ENCODE data around the gene FIS1.
"Not testable (repeated sequence)": the region's sequence is repeated elsewhere in the genome, so short reads cannot be mapped to it uniquely, and the experiment has no call there.

The FIS1 gene

GRCh38 chr7:101244375-101245146, at the start of gene FIS1:
Gene FIS1 (minus strand): TSS chr7:101245081. CDS start chr7:101245004, 77 bp downstream.
- peak; percentile 93 to 95 for DNase-seq

DNA sequence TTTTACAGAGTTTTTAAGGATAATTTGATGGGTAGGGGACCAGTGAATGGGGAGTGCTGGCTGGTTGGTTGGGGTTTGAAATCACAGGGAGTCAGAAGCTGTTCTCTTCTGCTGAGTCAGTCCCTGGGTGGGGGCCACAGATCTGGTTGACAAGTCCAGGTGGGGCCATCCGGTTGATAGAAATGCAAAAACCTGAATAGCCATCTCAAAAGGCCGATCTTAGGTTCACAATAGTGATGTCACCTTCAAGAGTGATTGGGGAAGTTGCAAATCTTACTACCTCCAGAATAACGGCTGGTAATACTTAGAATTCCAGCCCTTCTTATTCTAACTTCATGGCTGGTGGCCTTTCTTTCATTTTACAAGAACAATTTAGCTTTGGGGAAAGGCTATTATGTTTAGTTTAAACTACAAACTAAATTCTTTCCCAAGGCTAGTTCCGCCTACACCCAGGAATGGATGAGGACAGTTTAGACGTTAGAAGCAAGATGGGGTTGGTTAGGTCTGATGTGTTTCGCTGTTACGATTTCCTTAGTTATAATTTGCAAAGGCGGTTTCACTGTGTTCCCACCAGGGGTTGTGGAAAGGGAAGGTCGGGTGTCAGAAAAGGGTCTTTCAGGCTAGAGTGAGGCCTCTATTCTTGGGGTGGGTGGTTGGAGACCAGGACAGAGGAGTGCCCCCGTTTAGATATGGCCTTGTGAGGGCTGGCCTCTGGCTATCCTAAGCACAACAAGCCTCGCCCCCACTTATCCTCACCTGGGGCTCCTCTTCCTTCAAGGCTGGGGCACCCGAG, 49.4 kb upstream of the FIS1 start:
- no peak for DNase-seq

- DNase-seq, result not testable (repeated sequence)
Measured at GRCh38 chr7:101293069-101294021, 48.5 kb upstream of the FIS1 start.

- not testable (repeated sequence) for DNase-seq
Measured at GRCh38 chr7:101292566-101292965, 47.7 kb upstream of the FIS1 start.

DNA sequence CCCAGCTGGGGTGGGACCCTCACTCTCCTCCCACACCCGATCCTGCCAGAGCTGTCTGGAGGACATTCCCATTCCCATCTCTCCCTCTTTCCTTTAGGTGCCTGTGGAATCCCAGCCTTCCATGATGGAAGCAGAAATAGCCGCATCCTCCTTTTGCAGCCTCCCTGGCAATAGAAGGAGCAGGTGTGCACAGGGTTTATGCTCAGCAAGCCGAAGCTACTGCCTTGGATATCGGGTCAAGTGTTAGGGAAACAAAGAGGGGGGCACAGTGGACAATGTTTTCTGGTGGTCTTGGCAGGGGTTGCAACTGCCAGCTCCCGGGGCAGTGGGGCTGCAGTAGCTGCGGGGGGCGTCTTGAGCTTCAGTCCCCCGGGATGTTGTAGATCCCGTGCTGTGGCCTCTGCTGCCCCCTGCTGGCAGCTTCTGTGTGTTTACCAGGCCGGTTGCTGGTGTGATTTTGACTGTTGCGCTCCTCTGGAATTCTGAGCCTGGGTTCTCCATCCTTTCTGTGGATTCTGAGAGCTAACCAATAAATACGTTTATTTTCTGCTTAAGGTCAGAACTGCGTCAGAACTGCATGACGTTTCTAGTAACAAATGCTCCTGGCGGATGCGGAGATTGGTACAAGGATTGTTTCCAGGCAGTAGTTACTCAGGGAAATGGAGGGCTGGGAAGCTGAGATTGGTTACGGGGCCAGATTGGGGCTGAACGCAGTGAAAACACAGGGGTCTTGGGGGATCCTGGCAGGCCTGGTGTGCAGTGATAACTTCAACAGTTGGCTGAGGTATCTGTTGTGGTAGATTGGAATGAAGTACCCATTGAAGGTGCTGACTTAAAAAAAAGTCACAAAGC, 45.5 kb upstream of the FIS1 start:
- DNase-seq, result peak in 1 of 2 experiments; percentile 3

GRCh38 chr7:101289687-101290086, 44.8 kb upstream of the FIS1 start:
- DNase-seq, result not testable (repeated sequence)

DNA sequence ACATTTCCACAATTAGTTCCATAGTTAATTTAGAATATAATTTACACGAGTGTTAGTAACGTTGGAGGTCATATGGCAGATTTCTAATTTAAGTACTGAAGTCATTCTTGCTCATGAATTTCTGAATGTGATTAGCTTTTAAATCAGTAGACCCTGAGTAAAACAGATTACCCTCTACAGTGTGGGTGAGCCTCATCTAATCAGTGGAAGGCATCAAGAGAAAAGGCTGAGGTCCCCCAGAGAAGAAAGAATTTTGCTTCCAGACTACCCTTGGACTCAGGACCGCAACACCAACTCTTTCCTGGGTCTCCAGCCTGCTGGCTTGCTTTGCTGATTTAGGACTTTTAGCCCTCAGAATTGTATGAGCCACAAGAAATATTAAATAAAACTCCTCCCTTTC, 43.6 kb upstream of the FIS1 start:
- DNase-seq, result no peak

DNA sequence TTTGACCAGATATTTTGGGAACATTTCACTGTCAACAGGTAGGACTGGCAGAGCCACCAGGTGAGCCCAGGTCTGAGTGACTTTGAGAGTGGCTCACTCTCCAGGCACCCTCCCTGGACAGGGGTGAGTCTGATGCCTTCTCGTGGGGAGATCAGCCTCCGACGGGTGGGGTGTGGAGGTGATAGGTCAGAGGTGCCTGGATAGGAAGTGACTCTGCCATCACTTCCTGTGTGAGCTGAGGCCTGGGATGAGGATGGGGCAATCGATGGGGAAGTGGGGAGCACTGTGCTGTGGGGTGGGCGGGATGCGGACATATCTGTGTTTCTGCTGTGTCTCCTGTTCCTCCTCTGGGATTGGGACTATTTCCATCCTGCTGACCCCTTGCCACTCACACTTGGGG, 42.2 kb upstream of the FIS1 start:
- DNase-seq, result no peak

DNA sequence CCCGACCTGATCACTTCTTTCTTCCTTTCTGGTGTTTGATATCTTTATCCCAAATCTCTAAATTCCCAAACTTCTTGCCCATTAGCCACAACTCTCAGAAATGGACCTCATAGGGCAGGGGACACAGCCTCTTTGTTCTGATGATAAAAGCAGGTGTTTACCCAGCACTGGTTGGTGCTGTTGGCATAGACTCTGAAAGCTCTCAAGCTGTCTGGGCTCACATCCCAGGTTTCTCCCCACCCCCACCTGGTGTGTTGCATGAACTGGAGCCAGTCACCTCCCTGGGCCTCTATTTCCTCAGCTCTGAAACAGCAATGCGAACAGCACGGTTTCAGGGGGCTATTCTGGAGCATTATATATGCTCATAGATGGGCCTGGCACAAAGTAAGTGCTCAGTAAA, 41.0 kb upstream of the FIS1 start:
- DNase-seq, result not testable (repeated sequence)

- no peak for DNase-seq
Measured at GRCh38 chr7:101285171-101285570, 40.3 kb upstream of the FIS1 start.

DNA sequence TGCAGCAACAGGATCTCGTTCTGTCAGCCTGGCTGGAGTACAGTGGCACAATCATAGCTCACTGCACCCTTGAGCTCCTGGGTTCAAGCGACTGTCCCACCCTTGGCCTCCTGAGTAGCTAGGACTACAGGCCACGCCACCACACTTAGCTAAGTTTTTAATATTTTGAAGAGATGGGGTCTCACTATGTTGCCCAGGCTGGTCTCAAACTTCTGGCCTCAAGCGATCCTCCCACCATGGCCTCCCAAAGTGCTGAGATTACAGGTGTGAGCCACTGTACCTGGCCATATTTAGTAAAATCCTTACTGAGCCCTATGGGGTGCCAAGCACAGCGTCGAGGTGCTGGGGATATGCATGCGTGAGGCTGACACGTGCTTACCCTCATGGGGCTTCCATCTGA, 36.0 kb upstream of the FIS1 start:
- not testable (repeated sequence) for DNase-seq

- no peak for DNase-seq
Measured at GRCh38 chr7:101278461-101279292, 33.8 kb upstream of the FIS1 start.

DNA sequence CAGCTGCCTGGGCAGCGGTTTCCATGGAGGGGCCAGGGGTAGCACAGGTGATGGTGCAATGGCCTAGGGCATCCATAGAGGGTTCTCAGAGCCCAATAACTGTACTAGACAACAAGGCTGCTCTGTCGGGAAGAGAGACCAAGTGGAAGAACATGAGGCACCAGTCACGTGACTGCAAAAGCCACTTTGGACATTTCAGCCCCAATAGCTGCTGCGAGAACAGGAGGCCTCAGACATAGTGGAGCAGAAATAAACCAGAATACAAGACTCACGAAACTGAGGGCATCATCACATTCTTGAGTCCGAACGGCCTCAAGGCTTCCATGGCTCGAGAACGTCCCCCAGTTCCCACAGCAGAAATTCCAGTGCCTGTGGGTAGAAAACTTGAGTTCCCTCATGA, 32.3 kb upstream of the FIS1 start:
- no peak for DNase-seq

DNA sequence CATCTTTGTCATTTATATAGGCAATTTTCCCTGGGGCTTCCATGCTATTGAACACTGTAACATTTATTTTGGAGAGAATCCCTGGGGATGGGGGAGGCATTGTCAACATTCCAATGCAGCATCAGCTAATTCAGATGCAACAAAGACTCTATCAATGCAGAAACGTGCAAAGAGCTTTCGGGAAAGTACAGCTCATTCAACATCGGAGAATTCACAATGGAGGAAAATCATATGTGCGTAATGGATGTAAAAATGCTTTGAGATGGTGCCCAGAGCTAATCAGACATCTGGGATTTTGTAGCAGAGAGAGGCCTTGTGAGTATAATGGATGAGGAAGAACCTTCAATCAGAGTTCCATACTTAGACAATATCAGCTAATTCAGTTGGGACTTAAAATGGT, 28.3 kb upstream of the FIS1 start:
- no peak for DNase-seq

DNA sequence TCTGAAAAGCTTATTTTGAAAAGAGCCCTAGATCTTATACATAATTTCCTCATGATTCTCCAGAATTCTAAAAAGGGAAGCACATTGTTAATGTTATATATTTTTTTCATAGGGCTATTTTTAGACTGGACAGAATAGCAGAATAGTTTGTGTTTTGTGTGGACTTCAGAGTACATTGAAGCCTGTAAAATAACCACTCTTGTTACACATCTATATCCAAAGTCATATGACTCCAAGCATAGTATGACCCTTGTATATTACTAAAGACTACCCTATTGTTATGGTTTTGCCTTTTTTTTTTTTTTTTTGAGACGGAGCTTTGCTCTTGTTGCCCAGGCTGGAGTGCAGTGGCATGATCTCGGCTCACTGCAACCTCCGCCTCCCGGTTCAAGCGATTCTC, 26.1 kb upstream of the FIS1 start:
- no peak for DNase-seq

GRCh38 chr7:101269664-101270063, 24.8 kb upstream of the FIS1 start:
- DNase-seq, result no peak

GRCh38 chr7:101265622-101266516, 21.0 kb upstream of the FIS1 start:
- no peak for DNase-seq

DNA sequence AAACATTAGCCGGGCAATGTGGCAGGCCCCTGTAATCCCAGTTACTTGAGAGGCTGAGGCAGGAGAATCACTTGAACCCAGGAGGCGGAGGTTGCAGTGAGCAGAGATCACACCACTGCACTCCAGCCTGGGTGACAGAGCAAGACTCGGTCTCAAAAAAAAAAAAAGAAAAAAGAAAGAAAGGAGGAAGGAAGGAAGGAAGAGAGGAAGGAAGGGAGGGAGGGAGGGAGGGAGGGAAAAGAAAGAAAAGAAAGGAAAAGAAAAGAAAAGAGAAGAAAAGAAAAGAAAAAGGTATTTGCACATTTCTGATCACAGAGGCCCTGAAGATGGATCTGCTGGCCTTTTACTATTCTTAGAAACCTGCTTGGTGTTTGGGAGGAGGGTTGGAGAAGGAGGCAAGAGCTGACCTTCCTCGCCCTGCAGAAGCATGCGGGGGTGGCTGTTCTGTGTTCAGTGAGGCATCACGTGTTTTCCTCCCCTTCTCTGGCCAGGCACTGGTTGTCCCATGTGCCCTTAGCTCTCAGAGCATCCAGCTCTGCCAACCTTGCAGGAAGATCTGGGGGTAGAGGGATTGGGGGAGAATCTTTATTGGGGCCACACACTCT, 19.3 kb upstream of the FIS1 start:
- not testable (repeated sequence) for DNase-seq

DNA sequence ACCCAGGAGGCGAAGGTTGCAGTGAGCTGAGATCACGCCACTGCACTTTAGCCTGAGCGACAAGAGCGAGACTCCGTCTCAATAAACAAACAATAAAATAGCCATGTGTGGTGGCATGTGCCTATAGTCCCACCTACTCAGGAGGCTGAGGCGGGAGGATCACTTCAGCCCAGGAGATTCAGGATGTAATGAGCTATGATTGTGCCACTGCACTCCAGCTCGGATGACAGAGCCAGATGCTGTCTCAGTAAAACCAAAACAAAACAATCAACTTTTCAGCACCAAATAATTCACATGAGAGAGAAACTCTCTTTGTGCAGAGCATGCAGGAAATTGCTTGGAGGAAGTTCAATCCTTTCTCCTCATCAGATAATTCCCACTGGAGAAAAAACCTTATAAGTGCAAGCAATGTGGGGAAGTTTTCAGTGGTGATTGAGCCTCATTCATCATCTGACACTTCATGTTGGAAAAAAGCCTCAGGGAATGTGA, 13.4 kb upstream of the FIS1 start:
- DNase-seq, result no peak

Data from NCI-H187 (cell line).